Measurements from ENCODE around the gene AMBRA1. TPM values are rescaled to one million over a fixed set of nuclear protein-coding genes. Genes with fewer than 3 reads are reported as not detected.

AMBRA1 gene
- total and polyA plus RNA-seq, 2 of the 8 experiments (the other 6 are each of a cell fraction or from before 2014, with no cell fraction given) = 14.2 to 37.4 TPM

DNA sequence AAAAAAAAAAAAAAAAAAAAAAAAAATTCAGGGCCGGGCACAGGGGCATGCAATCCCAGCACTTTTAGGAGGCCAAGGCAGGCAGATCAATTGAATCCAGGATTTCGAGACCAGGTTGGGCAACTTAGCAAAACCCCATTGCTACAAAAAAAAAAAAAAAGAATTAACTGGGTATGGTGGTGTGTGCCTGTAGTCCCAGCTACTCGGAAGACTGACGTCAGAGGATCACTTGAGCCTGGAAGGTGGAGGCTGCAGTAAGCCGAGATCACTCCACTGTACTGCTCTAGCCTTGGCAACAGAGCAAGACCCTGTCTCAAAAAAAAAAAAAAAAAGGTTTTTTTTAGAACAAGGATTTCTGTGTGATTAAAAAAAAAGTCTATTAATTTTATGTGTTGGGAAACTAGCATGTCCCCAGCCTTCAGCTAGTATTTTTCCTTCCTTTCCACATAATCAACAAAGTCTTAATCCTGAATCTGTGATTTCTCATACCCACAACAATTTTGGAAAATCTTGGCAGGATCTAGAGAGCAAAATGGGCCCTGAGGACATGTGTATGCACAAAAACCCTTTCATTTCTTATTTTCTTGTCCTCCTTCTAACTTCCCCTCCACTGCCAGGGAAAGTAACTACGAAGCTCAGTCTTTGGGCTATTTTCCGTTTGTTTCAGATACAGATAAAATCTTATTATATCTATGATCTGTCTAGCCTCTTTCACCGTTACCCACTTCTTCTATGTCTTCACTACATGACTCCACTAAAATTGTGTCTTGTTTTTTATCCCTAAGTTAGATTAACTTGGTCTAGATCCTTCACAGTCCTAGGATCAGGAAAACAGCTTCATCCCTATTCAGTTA, 5.7 kb upstream of the AMBRA1 start:
- Histone ChIP-seq H2BK120ac (replicated peaks; ENCODE audit: low read depth, low read length) (no peak overlapping the region), H3K36me3 (ENCODE audit: control insufficient read depth in 2 of 4, insufficient read depth in 4 of 4, low read length in 3 of 4) (no peaks in the 10 kb centered on the region), H4K8ac (ENCODE audit: extremely low read depth, insufficient read depth, low read length) (no peak overlapping the region), H3K4me2 (ENCODE audit: insufficient read depth in 1 of 2, low read depth in 2 of 2, low read length in 2 of 2) (no peak overlapping the region), H3K9me3 (ENCODE audit: insufficient read depth in 2 of 2, low read depth in 1 of 2, low read length in 1 of 2) (no peaks in the 10 kb centered on the region), H3K4me1 (replicated peaks in 1 of 4; ENCODE audit: control insufficient read depth in 3 of 4, insufficient read depth in 4 of 4, low read length in 3 of 4) (peaks cover 0 to 2% (median under 1%) of the 10 kb centered on the region in 4 experiments; a peak in 2 of 7 replicates), H4K20me1 (replicated peaks in 1 of 2; ENCODE audit: control insufficient read depth in 1 of 2, insufficient read depth in 2 of 2, low read length in 2 of 2) (no peaks in the 10 kb centered on the region), H2AK5ac (ENCODE audit: low read depth, low read length) (no peak overlapping the region), H2BK20ac (ENCODE audit: low read length) (no peak overlapping the region), H3K23me2 (ENCODE audit: low read depth, low read length) (no peaks in the 10 kb centered on the region), H2BK15ac (ENCODE audit: low read length) (no peak overlapping the region), H3K56ac (replicated peaks; ENCODE audit: insufficient read length, low read depth, low read length) (no peak overlapping the region), H3K79me1 (ENCODE audit: low read depth, low read length) (no peaks in the 10 kb centered on the region), H3K23ac (ENCODE audit: insufficient read length) (no peak overlapping the region), H2BK12ac (ENCODE audit: low read depth, low read length) (no peak overlapping the region), H3K18ac (ENCODE audit: extremely low read depth, low read length) (no peak overlapping the region), H2AFZ (ENCODE audit: low read length) (no peak overlapping the region), H3K14ac (ENCODE audit: insufficient read length) (no peak overlapping the region), H3K79me2 (ENCODE audit: control insufficient read depth in 1 of 2, insufficient read depth in 2 of 2, low read length in 2 of 2) (no peaks in the 10 kb centered on the region), H4K91ac (replicated peaks; ENCODE audit: insufficient read length, low read length) (no peak overlapping the region), H2BK5ac (ENCODE audit: low read depth, low read length) (no peak overlapping the region), H3K9ac (replicated peaks in 1 of 4; ENCODE audit: extremely low read depth in 1 of 4, low read depth in 3 of 4, low read length in 3 of 4) (no peak overlapping the region), H3K4ac (replicated peaks; ENCODE audit: insufficient read length, low read depth, low read length) (no peak overlapping the region), H3K27me3 (replicated peaks in 1 of 4; ENCODE audit: control insufficient read depth in 3 of 4, extremely low read depth in 1 of 4, insufficient read depth in 3 of 4, low read length in 3 of 4) (no peaks in the 10 kb centered on the region), H3K27ac (ENCODE audit: low read depth, low read length) (no peak overlapping the region), H3K4me3 (ENCODE audit: extremely low read depth in 1 of 4, insufficient read depth in 2 of 4, low read depth in 3 of 4, low read length in 4 of 4) (no peak overlapping the region), H4K5ac (ENCODE audit: insufficient read length, low read depth, low read length) (no peak overlapping the region)
- WGBS, 2 experiments (ENCODE audit: extremely low coverage in 1 of 2, insufficient coverage in 1 of 2, insufficient read length in 1 of 2, insufficient replicate concordance in 2 of 2, low coverage in 1 of 2, low lambda C conversion rate in 2 of 2, missing lambda C conversion rate in 1 of 2) = 88% methylated on average over 7 of the region's 8 CpGs; no CpG with 5 or more reads in 1 of the 2 experiments
- DNase-seq (ENCODE audit: low read depth in 1 of 2, low spot score in 2 of 2) = no peak
- TF ChIP-seq TCF12 (IDR thresholded peaks at IDR 0.05; ENCODE audit: low read depth, low read length) (no peak), CBX8 (IDR thresholded peaks at IDR 0.05; ENCODE audit: borderline replicate concordance, low read depth, low read length) (no peak), YY1 (IDR thresholded peaks at IDR 0.05; ENCODE audit: low read depth, low read length) (no peak)
- CTCF ChIA-PET (ENCODE audit: partially characterized antibody) = interaction anchor here (0.6 to 1.2 kb wide), 3 partner anchors 19 to 43 kb away, joined by 3 to 4 read pairs (median 3); no protein-coding TSS in a partner anchor
- no peak for FAIRE-seq
- POLR2A ChIA-PET (ENCODE audit: partially characterized antibody) = interaction anchor here (0.8 to 1.7 kb wide), 2 partner anchors 22 to 31 kb away, joined by 3 read pairs; no protein-coding TSS in a partner anchor

Data from H1 (cell line).